Measurements from ENCODE around the gene TM9SF1.

The TM9SF1 gene, protein sequence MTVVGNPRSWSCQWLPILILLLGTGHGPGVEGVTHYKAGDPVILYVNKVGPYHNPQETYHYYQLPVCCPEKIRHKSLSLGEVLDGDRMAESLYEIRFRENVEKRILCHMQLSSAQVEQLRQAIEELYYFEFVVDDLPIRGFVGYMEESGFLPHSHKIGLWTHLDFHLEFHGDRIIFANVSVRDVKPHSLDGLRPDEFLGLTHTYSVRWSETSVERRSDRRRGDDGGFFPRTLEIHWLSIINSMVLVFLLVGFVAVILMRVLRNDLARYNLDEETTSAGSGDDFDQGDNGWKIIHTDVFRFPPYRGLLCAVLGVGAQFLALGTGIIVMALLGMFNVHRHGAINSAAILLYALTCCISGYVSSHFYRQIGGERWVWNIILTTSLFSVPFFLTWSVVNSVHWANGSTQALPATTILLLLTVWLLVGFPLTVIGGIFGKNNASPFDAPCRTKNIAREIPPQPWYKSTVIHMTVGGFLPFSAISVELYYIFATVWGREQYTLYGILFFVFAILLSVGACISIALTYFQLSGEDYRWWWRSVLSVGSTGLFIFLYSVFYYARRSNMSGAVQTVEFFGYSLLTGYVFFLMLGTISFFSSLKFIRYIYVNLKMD

GRCh38 chr14:24195186-24196070, at the start of gene TM9SF1:
Gene TM9SF1, minus strand, starts transcription at chr14:24195441. Its CDS starts 422 bp downstream, at chr14:24195019.
- peak; percentile 89 for DNase-seq

GRCh38 chr14:24243336-24243836, 48.1 kb upstream of the TM9SF1 start:
- DNase-seq = no peak

DNA sequence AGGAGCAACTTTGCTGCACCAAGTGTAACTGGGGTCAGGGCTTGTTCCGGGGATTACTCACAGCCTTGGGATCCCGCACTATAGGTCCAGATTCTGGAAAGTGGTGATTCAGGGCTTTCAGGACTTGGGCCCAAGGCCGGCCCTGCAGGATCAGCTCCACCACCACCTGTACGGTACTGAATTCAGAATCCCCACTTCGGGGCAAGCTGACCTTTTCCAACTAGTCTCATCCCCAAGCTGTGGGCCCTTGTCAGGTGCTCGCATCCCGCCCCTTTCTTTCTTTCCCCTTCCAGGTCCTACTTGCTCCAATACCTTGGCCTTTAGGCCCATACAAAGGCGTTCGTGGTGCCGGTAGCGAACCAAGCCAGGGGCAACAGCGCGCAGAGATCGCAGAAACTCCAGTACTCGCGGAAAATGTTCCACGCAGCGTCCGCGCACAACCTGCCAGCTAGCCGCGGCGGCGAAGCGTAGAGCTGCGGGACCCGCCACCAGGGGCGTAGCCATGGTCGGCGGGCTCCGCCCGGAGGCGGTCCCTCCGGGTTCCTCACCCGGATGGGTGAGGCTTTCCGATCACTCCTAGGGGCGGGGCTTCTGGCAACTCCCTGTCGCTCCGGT, 46.7 kb upstream of the TM9SF1 start:
- DNase-seq = peak; percentile 97

- no peak for DNase-seq
Observed at GRCh38 chr14:24240110-24240918, 45.1 kb upstream of the TM9SF1 start.

- DNase-seq = no peak
Observed at GRCh38 chr14:24238527-24239037, 43.3 kb upstream of the TM9SF1 start.

GRCh38 chr14:24238123-24238522, 42.9 kb upstream of the TM9SF1 start:
- DNase-seq = peak; percentile 7

- no peak for DNase-seq
Observed at GRCh38 chr14:24237463-24237955, 42.3 kb upstream of the TM9SF1 start.

DNA sequence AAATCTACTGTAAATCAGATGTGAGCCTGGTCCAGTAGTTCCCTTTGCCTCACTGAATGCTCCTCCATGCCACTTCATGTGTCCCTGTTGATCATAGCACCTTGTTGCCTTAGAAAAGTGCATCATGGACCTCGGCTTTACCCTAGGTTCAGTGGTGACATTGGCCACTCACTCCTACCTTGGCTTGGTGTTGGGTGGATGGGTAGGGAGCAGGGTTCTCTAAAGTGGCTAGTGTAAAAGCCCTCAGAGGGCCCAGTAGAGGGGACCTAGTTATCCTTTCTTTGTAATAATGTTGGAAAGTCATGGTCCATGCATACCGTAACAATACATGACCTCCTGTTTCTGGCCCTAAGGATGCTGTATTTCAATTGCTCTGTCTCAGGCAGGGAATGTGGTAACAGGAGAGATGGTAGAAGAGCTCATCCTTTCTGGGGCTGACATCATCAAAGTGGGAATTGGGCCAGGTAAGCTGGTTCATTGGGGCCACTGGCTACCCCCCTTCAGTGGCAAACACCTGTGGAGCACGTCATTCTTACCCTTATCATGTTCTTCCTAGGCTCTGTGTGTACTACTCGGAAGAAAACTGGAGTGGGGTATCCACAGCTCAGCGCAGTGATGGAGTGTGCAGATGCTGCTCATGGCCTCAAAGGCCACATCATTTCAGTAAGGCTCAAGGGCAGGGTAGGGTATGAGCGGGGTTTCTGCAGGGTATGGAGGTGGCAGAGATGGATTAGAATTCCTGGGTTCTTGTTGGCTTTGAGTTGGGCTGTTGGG, 41.6 kb upstream of the TM9SF1 start:
- DNase-seq = no peak

DNA sequence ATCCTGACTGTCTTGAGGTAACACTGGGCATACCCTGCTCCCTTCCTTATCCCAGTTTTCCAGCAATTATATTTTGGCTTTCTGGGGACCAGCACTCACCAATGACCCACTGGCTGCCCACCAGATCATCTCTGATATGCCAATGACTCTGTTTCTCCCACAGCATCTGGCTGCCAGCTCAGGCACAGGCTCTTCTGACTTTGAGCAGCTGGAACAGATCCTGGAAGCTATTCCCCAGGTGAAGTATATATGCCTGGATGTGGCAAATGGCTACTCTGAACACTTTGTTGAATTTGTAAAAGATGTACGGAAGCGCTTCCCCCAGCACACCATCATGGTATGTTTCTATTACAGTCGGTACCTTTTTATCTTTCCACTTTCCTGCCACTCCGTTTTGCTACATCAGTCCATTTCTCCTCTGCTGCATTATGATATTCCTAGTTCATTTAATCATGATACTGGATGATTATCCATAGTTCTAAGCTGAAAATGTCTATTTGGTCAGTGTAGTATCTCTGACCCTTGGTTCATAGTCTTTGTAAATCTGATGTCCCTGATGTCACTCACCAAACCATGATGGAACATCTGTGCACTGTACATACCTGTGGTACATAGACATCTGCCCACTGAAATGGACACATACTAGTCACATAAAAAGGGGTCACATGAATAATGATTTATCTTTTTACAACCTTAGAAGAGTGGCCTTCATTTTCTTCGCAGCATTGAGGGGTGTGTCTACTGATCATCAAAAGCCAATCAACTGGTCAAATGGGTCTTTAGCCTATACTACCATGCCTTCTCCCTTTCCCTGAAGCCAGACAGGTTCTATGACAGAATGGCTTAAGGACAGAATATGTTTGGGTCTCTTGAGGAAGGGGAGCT, 40.8 kb upstream of the TM9SF1 start:
- no peak for DNase-seq

DNA sequence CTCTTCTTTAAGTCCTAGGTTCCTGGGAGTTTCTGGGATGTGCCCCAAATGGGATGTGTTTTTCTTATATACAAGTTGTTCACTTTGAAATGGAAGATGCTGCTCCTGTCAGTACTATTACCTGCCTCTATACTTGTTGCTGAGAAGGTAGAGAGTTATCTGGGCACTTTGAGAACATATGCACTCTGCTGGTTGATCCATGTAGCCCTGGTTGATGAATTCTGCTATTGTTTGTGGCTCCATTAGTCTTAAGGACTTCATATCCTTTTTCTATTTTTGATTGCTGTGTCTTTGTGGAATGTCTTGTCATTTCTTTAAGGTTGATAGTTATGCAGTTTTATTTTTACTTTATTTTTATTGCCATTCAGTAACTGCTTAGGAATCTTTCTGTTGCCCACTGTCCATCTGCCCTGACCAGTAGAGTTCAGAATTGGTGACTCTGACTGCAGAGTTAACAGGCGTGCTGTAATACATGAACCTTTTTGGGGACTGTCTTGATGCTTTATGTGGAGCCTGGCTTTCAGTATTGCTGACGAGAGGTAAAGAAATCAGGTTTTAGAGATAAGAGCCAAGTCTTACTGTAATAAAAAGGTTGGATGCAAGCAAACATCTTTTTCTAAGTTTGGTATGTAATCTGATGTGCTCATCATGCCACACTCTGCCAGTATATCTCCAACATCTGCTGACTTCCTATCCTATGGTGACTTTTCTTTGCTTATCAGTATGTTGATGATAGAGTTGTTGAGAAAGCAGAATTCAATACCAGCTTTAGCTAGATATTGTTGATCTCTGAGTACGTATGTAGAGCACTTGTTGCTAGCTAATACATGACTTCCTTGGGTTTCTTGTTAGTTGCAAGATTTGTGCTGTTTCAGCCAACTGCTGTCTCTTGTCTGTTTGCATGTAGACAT, 39.1 kb upstream of the TM9SF1 start:
- DNase-seq = no peak

GRCh38 chr14:24233538-24233866, 38.3 kb upstream of the TM9SF1 start:
- no peak for DNase-seq

DNA sequence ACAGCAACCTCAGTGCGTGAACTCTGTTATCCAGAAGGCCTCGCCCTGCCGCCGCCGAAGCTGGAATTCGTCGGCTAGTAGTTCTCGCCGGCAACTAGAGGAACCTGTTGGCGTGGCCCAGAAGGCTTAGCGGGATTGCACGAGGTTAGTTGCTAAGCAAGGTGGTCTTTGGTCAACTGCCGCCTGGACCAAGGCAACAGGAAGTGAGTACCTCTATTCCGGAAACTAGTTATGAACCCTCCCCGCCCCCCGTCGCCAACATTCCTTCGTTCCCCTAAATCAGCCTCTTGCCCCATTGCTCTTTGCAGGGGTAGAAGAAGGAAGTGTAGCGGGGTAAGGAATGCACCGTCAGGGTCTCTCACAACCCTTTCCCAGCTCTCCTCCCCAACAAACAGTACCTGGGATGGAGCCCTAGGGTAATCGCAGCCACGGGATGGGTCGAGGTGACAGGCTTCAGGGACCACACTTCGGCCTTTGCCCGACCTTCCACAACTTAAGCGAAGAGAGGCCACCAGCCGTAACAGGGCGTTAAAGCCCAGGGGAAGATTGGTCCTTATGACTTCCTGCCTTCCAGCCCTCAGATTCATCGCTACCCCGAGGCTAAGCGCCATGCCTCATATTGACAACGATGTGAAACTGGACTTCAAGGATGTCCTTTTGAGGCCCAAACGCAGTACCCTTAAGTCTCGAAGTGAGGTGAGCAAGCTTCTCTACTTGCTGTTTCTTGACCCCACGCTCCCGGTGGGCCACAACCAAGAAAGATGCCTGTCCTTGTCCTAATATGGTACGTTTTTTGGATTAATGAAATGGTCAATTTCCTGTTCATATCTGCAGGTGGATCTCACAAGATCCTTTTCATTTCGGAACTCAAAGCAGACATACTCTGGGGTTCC, 37.6 kb upstream of the TM9SF1 start, which contains the start of gene GMPR2:
Gene GMPR2, plus strand, starts transcription at position 285 of the 893 bp plus-strand sequence. Its CDS starts 325 bp downstream, at position 610.
- peak; percentile 30 for DNase-seq

GRCh38 chr14:24232121-24232644, 36.9 kb upstream of the TM9SF1 start, which contains the start of gene NEDD8:
Gene NEDD8, minus strand, starts transcription at chr14:24232367. Its CDS starts 100 bp downstream, at chr14:24232267.
- peak; percentile 89 for DNase-seq

DNA sequence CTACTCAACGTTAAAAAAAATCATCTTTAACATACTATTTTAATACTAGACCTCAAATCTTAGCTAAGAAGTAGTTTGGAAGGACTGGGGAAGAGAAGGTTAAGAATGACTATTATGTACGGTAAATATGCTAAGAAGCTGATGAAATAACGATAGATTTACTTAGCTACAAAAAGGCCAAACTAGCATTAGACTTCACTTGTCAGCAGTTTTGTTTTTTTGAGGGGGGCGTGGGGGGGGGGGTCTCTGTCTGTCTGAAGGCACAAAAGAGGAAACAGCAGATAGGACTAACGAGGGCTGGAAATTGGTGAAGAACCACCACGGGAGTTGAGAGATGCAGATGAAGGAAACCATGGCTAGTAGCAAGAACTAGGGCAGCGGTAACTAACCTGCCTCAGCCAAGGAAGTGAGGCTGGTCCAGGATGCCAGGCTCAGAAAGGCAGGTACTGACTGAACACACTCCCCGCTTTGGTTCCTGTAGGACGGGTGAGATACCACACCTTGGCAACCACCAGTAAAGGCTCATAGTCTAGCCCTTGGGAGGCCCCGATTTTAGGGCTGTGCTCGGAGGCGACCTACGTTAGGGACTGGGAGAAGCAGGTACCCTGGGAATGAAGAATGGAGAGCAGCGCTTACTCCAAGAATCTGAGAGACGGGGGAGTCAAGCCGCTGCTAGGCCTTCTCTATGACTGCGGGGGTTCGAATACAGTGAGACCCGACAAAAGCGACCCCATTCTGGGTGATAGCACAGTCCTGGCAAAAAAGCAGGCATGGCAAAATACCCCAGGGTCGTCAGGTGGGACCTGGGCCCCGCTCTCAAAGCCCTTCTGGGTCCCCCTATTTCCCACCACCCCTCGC, 36.3 kb upstream of the TM9SF1 start:
- peak; percentile 8 for DNase-seq

- no peak for DNase-seq
Observed at GRCh38 chr14:24228902-24229301, 33.7 kb upstream of the TM9SF1 start.

DNA sequence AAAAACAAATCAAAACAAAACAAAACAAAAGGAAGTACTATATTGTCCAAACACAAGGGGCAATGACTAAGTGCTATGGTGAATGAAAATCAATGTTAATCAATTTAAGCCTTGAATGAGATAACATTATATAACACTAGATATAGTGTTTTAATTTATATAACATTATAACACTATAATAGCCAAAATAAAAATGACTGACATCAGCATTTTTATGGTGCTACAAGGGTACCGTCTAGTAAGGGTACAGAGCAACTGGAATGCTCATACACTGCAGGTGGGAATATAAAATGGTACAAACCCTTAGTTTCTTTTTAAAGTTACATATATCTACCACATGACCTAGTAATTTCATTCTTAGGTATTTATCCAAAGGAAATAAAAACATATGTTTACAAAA, 31.2 kb upstream of the TM9SF1 start:
- no peak for DNase-seq

All from CD4-positive, alpha-beta T cell treated with Interleukin-17A for 4 hours (primary cell).